Measurements from ENCODE around the gene HOXA13. TPM values are rescaled to one million over a fixed set of nuclear protein-coding genes. Genes with fewer than 3 reads are reported as not detected.

HOXA13 gene
- total RNA-seq, 1 donor, result not detected

DNA sequence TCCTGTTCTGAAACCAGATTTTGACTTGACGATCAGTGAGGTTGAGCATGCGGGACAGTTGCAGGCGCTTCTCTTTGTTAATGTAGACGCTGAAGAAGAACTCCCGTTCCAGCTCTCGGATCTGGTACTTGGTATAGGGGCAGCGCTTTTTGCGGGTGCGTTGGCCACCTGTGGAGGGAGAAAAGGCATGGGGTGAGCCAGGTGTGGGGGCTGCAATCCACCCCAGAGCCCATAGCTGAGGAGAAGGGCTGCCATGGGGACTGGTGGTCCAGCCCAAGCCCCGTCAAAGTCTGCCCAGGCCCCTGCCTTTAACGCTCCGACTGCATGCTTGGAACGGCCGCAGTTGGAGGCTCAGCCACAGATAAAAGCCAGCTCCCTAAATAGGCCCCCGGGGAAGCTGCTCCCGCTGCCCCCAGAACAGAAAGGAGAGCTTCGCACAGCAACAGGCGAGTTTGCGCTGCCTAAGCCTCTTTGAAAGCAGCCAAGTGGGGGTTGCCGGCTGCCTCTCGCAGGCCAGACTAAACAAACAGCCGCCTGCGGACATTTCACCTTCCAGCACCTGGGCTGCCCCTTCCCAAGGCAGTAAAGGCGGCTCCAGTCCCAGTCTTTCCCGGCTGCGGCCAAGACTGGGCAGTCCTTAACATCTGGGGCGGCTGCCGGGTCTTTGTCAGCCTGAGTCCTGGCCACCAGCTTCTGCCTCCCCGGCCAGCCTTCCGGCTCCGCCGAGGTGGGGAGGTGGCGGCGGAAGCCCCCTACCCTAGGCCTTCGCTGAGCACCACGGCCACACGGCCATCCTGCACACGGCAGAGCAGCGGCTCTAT lies 16.8 kb downstream of the HOXA13 start:
- peak in 1 of 3 donors; percentile 20 for DNase-seq (ENCODE audit: low read depth in 2 of 3, low spot score in 2 of 3)

DNA sequence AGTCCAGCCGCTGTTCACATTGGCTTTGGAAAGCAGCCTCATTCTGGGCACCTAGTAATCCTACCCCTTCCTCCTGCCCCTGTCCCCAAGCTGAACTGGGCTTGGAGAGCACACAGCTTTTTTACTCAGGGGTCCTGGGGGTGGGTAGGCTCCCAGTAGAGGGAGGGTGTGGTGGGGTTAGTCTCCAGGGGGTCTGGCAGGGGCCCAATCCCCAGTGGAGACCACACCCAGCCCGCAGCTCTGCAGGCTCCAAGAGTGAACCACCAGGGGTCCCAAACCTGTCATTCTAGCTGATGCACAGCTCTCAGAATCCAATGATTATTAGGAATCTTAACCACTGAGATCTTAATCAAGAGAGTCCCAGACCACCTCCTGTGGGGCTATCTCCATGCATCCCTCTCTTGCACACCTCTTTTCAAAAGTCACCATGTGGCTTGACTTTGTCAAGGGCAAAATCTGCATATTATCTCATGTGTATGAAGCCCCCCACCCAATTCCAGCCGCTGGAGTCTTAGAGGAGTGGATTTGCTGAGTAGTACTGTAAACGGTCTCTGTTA lies 17.5 kb downstream of the HOXA13 start:
- no peak for DNase-seq (ENCODE audit: low read depth in 2 of 3, low spot score in 2 of 3)

DNA sequence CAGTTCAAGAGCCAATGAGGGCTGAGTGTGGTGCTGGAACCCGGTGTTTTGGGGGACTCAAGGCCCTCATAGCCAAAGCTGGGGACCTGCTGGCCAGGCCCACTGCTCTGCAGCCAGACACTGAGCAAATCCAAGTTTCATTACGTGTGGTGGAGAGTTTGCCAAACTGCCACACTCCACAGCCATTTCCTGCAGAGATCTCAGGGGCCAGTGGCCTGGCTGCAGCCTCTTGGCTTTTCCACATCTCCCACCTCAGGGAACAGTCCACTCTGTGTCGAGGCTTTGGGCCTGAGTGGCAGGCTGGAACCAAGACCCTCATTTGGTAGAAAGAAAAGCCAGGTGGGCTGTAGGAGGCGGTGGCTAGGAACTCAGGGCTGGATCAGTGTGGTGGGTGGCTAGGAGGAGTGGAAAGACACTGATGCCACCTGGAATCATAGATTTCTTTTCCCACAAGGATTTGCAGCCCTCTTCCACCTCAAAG lies 18.1 kb downstream of the HOXA13 start:
- no peak for DNase-seq (ENCODE audit: low read depth in 2 of 3, low spot score in 2 of 3)

DNA sequence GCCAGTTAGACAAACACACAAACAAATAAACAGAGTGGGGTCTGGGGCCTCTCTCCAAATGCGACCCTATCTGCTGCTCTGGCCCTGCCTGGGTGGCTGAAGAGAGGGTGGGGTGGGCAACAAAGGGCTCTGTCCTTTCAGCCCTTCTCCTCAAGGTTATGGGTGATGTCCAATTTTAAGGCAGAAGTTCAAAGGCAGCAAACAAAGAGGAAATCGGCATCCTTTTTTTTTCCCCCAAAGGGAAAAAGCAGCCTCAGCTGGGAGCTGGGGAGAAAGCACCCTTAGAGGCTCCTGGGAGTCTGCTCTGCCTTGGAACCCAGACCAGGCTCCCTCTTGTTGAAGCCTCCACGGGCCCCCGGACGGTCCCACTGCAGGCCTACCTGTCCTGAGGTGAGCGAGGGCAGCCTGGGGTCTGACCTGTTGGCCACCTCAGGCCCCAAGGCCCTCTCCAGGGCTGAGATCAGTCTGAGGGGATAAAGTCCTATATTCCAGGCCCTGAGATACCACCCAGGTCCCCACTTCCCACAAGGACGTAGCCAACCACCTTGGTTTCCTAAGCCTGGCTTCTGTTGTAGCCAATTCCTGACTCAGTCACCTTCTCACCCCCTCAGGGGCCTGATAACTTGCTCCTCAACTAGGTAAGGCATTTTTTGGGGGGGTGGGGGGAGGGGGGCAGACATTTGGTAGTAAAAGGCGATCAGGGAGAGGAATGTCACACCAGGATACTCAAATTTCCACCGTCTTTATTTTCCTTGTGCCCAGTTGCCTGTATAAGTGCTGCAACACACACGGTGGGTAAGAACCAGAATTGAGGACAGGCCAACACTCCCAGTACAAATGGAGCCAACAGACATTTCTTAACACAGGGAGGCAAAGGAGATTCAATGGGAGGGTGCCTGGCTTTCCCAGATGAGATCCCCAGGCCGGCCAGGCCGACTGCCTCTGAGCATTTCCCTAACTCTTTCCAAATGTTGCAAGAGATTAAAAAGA lies 19.2 kb downstream of the HOXA13 start:
- no peak for DNase-seq (ENCODE audit: low read depth in 2 of 3, low spot score in 2 of 3)

DNA sequence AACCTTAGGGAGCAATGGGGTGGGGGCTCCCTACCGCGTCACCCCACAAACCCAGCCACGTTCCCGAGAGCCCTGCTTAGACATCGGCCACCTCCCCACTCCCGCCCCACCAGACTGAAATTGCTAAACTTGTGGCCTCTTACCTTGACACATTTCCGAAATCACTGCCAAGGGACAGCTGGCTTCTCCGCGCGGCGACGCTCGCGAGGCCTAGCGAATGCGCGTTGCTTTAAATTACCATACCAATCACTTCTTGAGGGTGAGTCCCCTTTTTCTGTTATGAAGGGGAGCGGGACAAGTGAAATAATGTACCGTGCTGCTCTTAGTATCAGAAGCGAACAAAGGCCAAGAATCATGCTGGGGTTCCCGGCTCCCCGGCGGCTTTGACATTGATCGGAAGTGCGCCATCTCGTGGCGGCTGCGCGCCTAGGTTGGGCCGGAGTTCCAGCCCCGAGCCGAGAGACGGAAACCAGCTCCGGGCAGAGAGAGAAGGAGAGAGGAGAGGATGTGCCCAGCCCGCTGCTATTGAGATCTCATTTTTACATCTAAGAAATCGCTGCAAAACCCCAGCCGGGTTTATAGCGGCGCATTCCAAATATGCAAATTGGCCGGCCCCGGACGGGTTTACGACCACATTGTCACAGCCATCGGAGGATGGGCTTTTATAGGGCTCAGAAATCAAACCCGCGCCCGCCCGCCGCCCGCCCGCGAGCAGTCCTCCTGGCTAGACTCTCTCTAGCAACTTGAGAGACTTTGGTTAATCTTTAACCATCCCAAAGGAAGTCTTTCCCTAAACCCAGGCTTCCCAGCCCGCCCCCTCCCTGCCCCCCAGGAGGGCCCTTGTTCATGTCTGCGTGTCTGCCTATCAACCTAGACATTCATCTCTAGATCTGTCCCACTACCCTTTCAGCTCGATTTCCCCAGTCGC lies 20.1 kb downstream of the HOXA13 start:
- DNase-seq (ENCODE audit: low read depth in 2 of 3, low spot score in 2 of 3), result peak in 2 of 3 donors; percentile 80 to 82

DNA sequence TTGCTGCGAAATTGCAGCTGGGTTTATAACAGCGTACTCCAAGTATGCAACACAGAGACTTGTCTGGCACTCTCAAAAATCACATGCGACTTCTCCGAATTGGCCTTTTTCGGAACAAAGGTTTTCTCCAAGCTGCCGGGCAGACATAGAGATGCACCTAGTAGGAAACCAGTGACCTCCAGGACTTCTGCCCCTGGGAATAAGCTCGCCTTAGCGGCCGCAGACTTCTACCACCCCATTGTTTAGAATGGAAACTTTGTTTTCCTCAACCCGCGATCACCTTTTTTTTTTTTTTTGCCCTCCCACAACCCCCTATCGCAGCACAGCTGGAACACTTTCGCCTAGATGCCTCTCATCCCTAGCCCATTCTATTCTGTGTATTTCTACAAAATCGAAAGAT lies 20.9 kb downstream of the HOXA13 start:
- no peak for DNase-seq (ENCODE audit: low read depth in 2 of 3, low spot score in 2 of 3)

DNA sequence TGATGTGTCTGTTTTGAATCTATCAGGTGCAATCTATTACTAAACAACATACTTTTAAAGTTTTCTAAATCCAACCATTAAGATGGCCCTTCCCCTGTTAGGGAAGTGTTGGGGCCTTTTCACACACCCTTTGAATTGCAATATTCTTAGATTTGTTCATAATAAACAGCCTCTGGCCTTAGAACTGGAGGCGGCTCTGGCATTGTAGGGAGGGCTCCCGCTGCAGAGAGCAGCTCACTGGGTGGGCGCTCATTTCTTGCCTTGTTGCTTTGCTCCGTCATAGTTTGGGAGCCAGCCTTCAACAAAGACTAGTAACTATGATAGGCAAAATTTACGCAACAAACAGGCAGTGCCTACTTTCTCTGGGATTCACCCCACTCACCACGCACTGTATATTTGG lies 21.5 kb downstream of the HOXA13 start:
- no peak for DNase-seq (ENCODE audit: low read depth in 2 of 3, low spot score in 2 of 3)

DNA sequence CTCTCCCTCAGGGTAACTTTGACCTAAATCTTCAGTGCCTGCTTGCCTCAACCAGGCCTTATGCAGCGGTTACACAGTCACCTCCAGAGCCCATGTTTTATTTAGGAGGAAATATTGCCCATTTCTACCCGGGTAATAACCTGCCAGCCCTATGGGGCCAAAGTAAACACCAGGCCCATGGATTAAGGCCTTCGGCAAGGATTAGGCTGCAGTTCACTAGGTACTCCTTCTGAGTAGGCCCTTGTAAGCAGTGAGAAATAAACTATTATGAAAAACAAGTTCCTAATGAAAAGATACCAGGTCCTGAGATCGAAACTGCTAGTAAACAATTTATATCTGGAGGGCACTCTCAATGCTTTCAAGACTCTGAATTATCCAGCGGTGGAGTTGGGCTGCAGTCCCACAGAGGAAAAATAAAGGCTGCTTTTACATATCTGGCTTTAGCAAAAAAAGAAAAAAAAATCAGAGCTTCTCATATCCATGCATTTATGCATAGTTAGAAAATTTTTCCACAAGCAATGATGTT lies 22.0 kb downstream of the HOXA13 start:
- DNase-seq (ENCODE audit: low read depth in 2 of 3, low spot score in 2 of 3), result no peak

DNA sequence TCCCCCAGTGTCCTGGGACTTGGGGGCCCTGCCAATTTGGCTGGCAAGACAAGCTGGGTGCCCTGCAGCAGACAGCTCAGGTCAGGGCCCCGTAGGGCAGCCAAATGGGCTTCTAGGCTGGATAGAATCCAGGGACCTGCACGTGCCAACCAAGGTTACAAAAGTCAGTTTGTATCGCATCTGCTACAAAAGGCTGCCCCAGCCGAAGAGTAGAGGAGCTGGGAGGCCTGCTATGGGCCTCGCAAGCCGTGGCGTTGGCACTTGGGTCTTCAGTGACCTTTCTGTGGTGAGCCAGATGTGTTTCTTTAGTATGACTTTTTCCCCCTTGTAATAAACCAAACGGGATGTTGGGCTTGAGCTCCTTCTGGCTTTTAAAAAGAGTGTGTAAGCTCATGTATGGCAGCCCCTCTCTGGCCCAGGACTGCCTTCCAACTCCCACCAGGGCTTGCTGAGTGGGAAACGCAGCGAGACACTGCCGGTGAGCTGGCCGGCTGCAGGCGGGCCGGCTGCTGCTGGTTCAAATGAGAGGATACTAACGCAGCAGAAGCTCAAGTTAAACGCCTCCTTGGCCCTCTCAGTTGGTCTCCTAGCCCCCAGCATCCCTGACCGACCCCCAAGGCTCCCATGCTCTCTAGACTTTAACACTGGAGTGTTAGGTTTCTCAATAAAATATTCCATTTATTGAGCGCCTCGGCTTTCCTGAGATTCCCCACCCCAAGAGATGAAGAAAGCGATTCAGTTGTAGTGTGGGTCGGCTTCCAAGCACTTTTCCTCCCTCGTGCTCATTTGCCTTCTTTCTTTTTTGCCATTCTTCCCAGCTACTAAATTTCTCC lies 22.7 kb downstream of the HOXA13 start:
- DNase-seq (ENCODE audit: low read depth in 2 of 3, low spot score in 2 of 3), result no peak

DNA sequence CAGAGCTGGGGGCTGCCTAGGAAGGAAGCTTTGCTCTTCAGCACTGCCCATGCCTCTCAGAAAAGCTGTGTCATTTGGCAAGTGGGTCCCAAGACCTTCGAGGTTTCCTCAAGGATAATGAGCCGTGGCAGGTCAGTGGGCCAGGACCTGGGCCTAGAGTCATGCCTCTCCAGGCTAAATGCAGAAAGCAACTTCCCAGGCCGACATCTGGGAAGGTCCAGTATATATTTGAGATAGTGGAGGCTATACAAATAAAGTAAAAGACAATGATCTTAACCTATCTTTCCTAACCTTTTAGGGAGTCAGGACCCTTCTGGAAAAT lies 23.4 kb downstream of the HOXA13 start:
- DNase-seq (ENCODE audit: low read depth in 2 of 3, low spot score in 2 of 3), result no peak

DNA sequence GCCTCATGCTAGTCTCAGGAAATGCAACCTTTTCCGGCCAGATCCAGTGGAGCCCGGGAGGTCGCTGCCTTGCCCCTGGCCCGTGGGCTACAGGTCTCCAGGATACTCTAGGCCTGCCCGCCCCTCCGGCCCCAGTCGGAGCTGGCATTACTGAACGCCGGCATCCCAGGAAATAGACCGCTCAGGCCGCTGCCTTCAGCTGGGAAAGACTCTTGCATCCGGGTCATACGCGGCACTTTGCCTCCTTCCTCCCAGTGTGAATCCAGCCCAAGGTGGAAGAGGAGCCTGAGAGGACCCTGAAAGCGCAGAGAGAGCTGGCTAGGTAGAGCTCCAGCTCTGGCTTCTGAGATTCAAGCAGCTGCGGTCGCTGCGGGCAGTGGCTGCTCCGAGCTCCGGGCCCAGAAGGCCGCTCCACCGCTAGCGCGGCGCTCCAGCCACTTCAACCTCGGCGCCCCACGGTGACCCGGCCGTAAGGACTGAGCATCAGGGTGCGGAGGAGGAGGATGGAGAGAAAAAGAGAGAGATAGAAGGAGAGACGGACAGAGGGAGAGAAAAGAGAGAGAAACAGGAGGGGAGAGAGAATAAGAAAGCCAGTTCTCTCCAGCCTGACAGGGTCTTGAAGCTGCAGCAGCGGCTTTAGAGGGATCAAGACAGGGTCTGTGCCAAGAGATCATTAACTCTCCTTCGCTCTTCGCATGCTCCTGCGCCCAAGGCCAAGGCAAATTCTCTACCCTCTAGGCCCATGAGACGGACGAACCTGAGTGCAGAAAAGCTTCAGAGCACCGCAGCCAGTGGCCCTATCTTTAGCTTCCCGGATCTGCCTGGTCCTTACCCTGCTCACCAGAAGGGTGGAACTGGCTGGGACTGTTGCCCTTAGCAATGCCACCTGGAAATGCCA lies 24.0 kb downstream of the HOXA13 start:
- DNase-seq (ENCODE audit: low read depth in 2 of 3, low spot score in 2 of 3), result no peak

DNA sequence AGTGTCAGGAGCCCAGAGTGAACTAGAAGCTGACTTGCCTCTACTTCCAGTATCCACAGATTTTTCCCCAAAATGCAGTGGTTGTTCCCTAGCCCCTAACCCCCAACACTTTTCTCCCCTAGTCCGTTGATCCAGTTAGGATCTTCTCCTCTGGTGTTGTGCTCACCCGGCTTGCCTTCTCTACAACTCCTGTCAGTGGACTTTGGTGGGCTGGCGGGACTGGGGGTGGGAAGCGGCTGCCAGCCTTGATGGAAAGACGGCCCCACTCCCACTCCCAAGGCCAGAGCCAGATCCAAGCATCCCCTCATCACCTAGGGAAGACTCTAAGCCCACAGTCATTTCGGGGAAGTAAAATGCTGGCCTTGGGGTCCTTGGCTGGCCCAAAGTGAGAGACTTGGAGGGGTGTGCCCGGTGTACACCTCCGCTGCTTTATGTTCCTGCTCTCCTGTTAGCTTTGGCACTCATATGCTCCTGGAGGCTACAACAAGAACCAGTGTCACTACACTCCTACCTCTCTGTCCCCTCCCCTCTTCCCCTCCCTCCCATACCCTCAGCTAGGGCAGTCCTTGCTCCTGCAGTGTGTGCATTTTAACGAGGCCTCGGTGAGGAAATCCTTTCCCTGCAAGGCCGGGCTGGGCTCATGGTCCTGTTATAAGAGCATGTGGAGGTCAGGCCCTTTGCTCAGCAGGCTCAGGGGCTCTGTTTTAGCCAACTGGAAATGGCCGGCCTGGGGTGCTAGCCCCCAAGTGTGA lies 24.8 kb downstream of the HOXA13 start:
- no peak for DNase-seq (ENCODE audit: low read depth in 2 of 3, low spot score in 2 of 3)

DNA sequence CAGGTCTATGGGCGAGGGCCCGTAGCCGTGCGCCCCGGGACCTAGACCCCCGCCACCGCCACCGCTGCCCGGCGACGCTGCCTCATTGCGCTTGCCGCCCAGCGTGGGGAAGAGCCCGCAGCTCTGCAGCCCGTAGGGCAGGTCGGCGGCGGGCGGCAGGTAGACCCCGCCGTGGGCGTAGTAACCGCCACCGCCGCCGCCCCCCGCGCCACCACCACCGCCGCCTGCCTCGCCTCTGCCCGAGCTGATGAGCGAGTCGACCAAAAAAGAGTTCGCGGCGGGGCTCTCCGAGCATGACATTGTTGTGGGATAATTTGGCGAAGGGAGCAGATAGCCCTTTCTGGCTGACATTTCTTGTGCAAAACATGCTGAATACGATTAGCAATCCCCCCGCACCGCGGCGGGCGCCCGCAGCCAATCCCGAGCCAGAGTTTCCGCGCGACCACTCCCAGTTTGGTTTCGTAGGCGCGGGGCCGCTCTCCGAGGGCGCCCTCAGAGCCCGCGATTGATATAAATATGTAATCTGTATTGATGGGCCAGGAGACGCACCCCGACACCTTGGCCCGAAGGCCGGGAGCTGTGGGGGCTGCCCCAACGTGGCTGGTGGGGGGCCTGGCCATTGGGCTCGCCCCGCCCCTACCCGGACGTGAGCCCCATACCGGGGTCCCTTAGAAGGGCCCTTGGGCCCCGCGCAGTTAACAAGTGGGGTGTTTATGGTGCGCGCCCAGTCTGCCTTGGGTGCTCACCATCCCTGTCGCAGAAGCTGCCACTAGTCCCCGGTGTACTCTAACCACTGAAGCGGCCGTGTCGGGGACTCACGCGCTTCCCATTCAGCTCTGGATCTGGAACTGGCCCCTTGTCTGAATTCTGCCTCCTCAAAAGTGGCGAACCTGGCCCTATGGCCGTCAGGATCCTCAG lies 25.7 kb downstream of the HOXA13 start, which contains the start of gene HOXA10:
TSS of gene HOXA10 (minus strand) at position 365 of the 918 bp plus-strand sequence. CDS start at position 351, 14 bp downstream.
- peak in 2 of 3 donors; percentile 45 to 62 for DNase-seq (ENCODE audit: low read depth in 2 of 3, low spot score in 2 of 3)

DNA sequence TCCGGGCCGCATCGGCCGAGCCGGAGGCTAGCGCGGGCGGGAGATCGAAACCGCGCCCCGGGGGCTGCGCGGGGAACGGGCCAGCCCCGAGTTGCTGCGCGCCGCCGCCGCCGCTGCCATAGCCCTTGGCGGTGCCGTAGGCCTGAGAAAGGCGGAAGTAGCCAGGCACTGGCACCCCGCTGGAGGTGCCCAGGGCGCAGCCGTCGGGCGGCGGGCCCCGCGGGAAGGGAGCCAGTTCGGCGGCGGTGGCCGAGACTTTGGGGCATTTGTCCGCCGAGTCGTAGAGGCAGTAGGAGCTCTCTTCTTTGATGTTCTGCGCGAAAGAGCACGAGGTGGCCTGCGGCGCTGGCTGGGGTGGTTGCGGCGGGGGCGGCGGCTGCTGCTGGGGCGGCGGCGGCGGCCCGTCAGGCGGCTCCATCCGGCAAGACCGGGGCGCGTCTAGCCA lies 26.4 kb downstream of the HOXA13 start:
- peak in 1 of 3 donors; percentile 71 for DNase-seq (ENCODE audit: low read depth in 2 of 3, low spot score in 2 of 3)

DNA sequence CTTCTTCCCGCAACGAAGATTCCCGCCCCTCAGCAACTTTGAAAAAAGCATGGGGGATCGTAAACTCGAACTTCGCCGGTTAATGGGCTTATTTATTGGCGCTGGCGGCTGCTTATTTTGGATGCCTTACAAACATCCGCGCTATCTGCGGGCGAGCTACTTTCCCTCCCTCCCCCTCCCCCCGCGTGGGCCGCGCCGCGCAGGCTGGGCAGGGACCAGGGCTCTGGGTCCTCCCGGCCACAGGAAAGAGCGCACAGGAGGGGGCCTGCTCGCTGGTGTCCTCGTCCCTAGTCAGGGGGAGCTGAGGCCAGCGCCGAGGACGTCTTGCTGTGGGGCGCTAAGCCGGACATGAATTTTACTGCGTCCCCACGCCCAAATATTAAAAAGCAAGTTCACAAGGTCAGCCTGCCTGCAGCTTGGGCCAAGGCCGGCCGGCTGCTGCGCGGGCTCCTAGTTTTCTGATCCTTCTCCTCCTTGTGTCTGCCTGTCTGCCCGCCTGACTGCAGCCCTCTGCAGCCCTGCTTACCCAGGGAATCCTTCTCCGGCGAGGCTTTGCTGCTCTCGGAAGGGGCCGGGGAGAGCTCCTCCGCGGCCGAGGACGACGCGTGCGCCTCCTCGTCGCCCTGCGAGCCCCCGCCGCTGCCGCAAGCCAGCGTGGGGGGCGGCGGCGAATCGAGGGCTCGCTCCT lies 26.9 kb downstream of the HOXA13 start:
- no peak for DNase-seq (ENCODE audit: low read depth in 2 of 3, low spot score in 2 of 3)

All from hematopoietic multipotent progenitor cell (in vitro differentiated cells).